Peyer's patch (tissue), 4 donors: Measurements from ENCODE around the gene CNOT1. TPM values are rescaled to one million over a fixed set of nuclear protein-coding genes. Genes with fewer than 3 reads are reported as not detected.

Source experiments
- DNase-seq, 3 donors: peaks; one replicate each; pipeline ENCODE4 v3.0.0-alpha.2; 2017 to 2019
- H3K27ac ChIP-seq, 4 donors: fragments of 200-600 bp; sonication (generic); one replicate each; pipeline ENCODE4 v1.5.1; 2016 to 2019
- H3K27me3 ChIP-seq, 2 donors: fragments of 200-600 bp; sonication (generic); one replicate each; pipeline ENCODE4 v1.5.1; 2019
- H3K36me3 ChIP-seq, 3 donors: fragments of 200-600 bp; sonication (generic); one replicate each; pipeline ENCODE4 v1.5.1; 2016 to 2019
- H3K4me1 ChIP-seq, 4 donors: fragments of 200-600 bp; sonication (generic); one replicate each; pipeline ENCODE4 v1.5.1; 2016 to 2019
- H3K4me3 ChIP-seq, 4 donors: fragments of 200-600 bp; sonication (generic); 1 replicate in 3 of 4; 2 replicates in 1 of 4; pipeline ENCODE4 v1.5.1; 2016 to 2019; ENCODE audit warnings: mild to moderate bottlenecking in 1 of 4
- H3K9me3 ChIP-seq, 4 donors: fragments of 200-600 bp; sonication (generic); one replicate each; pipeline ENCODE4 v1.5.1; 2016 to 2019; ENCODE audit warnings: mild to moderate bottlenecking in 1 of 4
- CTCF ChIP-seq, 6 experiments: fragments of 450-650 bp in 4 of 6; fragments of 200-600 bp in 2 of 6; sonication (generic) in 1 of 6; IDR thresholded peaks; one replicate each; pipeline ENCODE4 v1.5.1; 2017 to 2019; ENCODE audit warnings: antibody characterized with exemption in 6 of 6, mild to moderate bottlenecking in 3 of 6, moderate library complexity in 1 of 6
- POLR2A ChIP-seq, 2 donors: fragments of 450-650 bp; IDR thresholded peaks; one replicate each; pipeline ENCODE4 v1.5.1; 2017; ENCODE audit warnings: antibody characterized with exemption in 2 of 2, mild to moderate bottlenecking in 2 of 2, moderate library complexity in 2 of 2
- total RNA-seq, 4 donors: library from RNA; depleted of rRNA; stranded (reverse); fragments of >200 nt; gene quantifications; one replicate each; pipeline ENCODE4 v1.1.0, GENCODE V29; 2016

Gene CNOT1
- total RNA-seq, 4 donors from 2014 or later = 165 to 211 (median 190) TPM

- Histone ChIP-seq H3K9me3 (no peaks in the 10 kb centered on the region), H3K4me3 (no peak overlapping the region), H3K36me3 (no peaks in the 10 kb centered on the region), H3K27me3 (no peaks in the 10 kb centered on the region), H3K27ac (no peak overlapping the region), H3K4me1 (peaks cover 0 to 10% (median 0%) of the 10 kb centered on the region in 4 donors)
- DNase-seq = peak in 2 of 3 donors; percentile 43 to 48
- TF ChIP-seq CTCF (IDR thresholded peaks at IDR 0.05) = no peak
- TF ChIP-seq POLR2A (IDR thresholded peaks at IDR 0.05) = no peak
These were observed 118.6 kb downstream of the CNOT1 start for GRCh38 chr16:58510776-58511628.

GRCh38 chr16:58510097-58510775 lies 119.4 kb downstream of the CNOT1 start:
- Histone ChIP-seq H3K27me3 (no peaks in the 10 kb centered on the region), H3K9me3 (no peaks in the 10 kb centered on the region), H3K4me3 (no peak overlapping the region), H3K36me3 (no peaks in the 10 kb centered on the region), H3K27ac (no peak overlapping the region), H3K4me1 (peaks cover 0 to 10% (median 0%) of the 10 kb centered on the region in 4 donors)
- no peak for TF ChIP-seq CTCF (IDR thresholded peaks at IDR 0.05)
- TF ChIP-seq POLR2A (IDR thresholded peaks at IDR 0.05) = no peak
- DNase-seq = peak in 2 of 3 donors; percentile 9 to 38

GRCh38 chr16:58509256-58510096 lies 120.2 kb downstream of the CNOT1 start:
- Histone ChIP-seq H3K9me3 (no peaks in the 10 kb centered on the region), H3K36me3 (no peaks in the 10 kb centered on the region), H3K4me1 (peaks cover 0 to 7% (median 0%) of the 10 kb centered on the region in 4 donors), H3K27ac (no peak overlapping the region), H3K27me3 (no peaks in the 10 kb centered on the region), H3K4me3 (no peak overlapping the region)
- TF ChIP-seq POLR2A (IDR thresholded peaks at IDR 0.05) (no peak), CTCF (IDR thresholded peaks at IDR 0.05) (no peak)
- peak in 2 of 3 donors; percentile 7 to 38 for DNase-seq

- no peaks in the 10 kb centered on the region for H3K36me3 ChIP-seq
- TF ChIP-seq CTCF (IDR thresholded peaks at IDR 0.05) (no peak), POLR2A (IDR thresholded peaks at IDR 0.05) (no peak)
- no peak overlapping the region for H3K27ac ChIP-seq
- no peak overlapping the region for H3K4me3 ChIP-seq
- no peaks in the 10 kb centered on the region for H3K27me3 ChIP-seq
- no peaks in the 10 kb centered on the region for H3K9me3 ChIP-seq
- DNase-seq = peak in 1 of 3 donors; percentile 36
- H3K4me1 ChIP-seq = no peaks in the 10 kb centered on the region
These were observed 120.9 kb downstream of the CNOT1 start for GRCh38 chr16:58508671-58509251.
